Heart left ventricle (tissue), 16 donors: ENCODE results near the gene EMC9. TPM values are rescaled to one million over a fixed set of nuclear protein-coding genes. Genes with fewer than 3 reads are reported as not detected.

Experiments
- ATAC-seq, 4 donors: fragments of 200-7000 bp; cut with Tn5 transposase; one replicate each; pipeline ENCODE4 v1.9.1; 2020 to 2022; ENCODE audit warnings: moderate library complexity in 4 of 4, mild to moderate bottlenecking in 3 of 4, moderate number of reproducible peaks in 1 of 4
- DNase-seq, 5 donors: peaks; one replicate each; pipeline ENCODE4 v3.0.0-alpha.2; 2020
- H3K27ac ChIP-seq, 12 donors: fragments of 200-600 bp; sonication (generic) in 4 of 12; one replicate each; pipeline versions ENCODE4 v1.5.0 to v1.8.0; 2016 to 2022; ENCODE audit warnings: mild to moderate bottlenecking in 2 of 12
- H3K27me3 ChIP-seq, 9 donors: fragments of 200-600 bp; sonication (generic) in 2 of 9; one replicate each; pipeline versions ENCODE4 v1.5.1 to v1.8.0; 2016 to 2022; ENCODE audit warnings: mild to moderate bottlenecking in 3 of 9
- H3K36me3 ChIP-seq, 9 donors: fragments of 200-600 bp; sonication (generic) in 2 of 9; one replicate each; pipeline versions ENCODE4 v1.5.0 to v1.8.0; 2018 to 2022; ENCODE audit warnings: mild to moderate bottlenecking in 2 of 9
- H3K4me1 ChIP-seq, 12 donors: fragments of 200-600 bp; sonication (generic) in 4 of 12; one replicate each; pipeline versions ENCODE4 v1.5.0 to v1.8.0; 2016 to 2022; ENCODE audit warnings: mild to moderate bottlenecking in 3 of 12
- H3K4me3 ChIP-seq, 12 donors: fragments of 200-600 bp; sonication (generic) in 4 of 12; one replicate each; pipeline versions ENCODE4 v1.5.0 to v1.8.0; 2017 to 2022; ENCODE audit warnings: mild to moderate bottlenecking in 9 of 12, moderate library complexity in 4 of 12
- H3K9me3 ChIP-seq, 12 donors: fragments of 200-600 bp; sonication (generic) in 4 of 12; one replicate each; pipeline versions ENCODE4 v1.5.0 to v1.8.0; 2016 to 2022; ENCODE audit warnings: mild to moderate bottlenecking in 1 of 12
- CTCF ChIP-seq, 12 donors: fragments of 200-600 bp; sonication (generic) in 4 of 12; IDR thresholded peaks; one replicate each; pipeline versions ENCODE4 v1.5.0 to v1.8.0; 2018 to 2022; ENCODE audit warnings: antibody characterized with exemption in 12 of 12, mild to moderate bottlenecking in 5 of 12
- POLR2A ChIP-seq, 2 donors: fragments of 450-650 bp; IDR thresholded peaks; one replicate each; pipeline ENCODE4 v1.6.1; 2017; ENCODE audit warnings: antibody characterized with exemption in 2 of 2, mild to moderate bottlenecking in 2 of 2, moderate library complexity in 2 of 2
- WGBS, 4 donors: extraction: QIAGEN DNeasy Blood & Tissue Kit in 2 of 4; methylation state at CpG; one replicate each; pipeline versions ENCODE4 v1.1.5 to v1.1.7; 2013 to 2018; 5-methylcytosine and 5-hydroxymethylcytosine counted together
- intact Hi-C, 10 donors: fragments of 100-400 bp; cut with DNase I; formaldehyde crosslinking; loops; one replicate each; pipeline versions ENCODE4 v1.11.1 to v1.14.2; 2022
- polyA plus RNA-seq, 2 donors: library from polyadenylated mRNA; stranded (reverse); fragments of 200-250 nt; gene quantifications; one replicate each; pipeline ENCODE4 v1.2.3, GENCODE V29; 2013
- total RNA-seq, 9 donors: library from RNA; depleted of rRNA in 2 of 9; stranded (reverse); fragments of >200 nt in 2 of 9; fragmentation: NEBNext Ultra II Directional in 3 of 9; extraction: Animal tissue kit (Norgen Biotek cat#: 25700) in 3 of 9; gene quantifications; one replicate each; pipeline versions ENCODE4 v1.1.0 to v1.2.4, GENCODE V29; 2016 to 2023
- donor health status: ischemic (EF 13 %, LVEDD 7.1; RV severe dilation, severe dysfunction).
- donor health status: healthy with polysubstance abuse.
- donor health status: DM: no; HTN: yes; CAD: no.
- donor health status: DM: no; HTN: no; CAD: no.
- donor health status: ischemic (EF 25% LVEDD 6.9; RV normal size, moderate dysfunction).
- donor health status: ischemic (EF 25% LVEDD 5.7; RV mildly dilated, moderate dysfunction).
- donor health status: healthy.
- donor health status: DM: yes; HTN: yes; CAD: no.
- donor health status: ischemic (EF 35%, LVEDD 5.7; RV mildly dilated, moderate dysfunction).
- donor health status: nonischemic (EF 11% LVEDD 7.7; RV severe dilation, severe dysfunction).
- donor health status: DM: yes; HTN: yes; CAD: no.
- donor health status: PGD.
- donor health status: ischemic (EF 29% LVEDD 5.4; RV normal size, mild dysfunction).
- donor health status: nonischemic (EF 23%, LVEDD 6.1; RV moderate dilation, normal function).

The EMC9 gene
- total and polyA plus RNA-seq, 11 donors, result 9.6 to 30.6 (median 15.2) TPM

DNA sequence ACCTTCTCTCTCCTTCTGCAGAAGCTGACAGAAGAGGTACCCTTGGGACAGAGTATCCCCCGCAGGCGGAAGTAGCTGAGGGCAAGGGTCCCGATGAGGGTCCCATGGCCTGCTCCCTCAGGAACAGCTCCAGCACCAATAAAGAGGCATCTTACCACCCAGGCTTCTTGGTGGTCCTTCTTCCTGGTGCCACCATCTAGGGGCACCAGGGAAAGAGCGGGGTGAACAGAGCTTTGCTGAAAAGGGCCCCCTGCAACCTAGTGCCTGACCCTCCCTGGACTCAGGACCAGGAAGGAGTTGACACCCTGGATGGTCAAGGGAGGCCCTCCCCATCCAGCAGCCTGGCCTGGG lies 19.1 kb upstream of the EMC9 start:
- no peaks in the 10 kb centered on the region for H3K9me3 ChIP-seq
- WGBS, 4 donors, result 83 to 93% (median 88%) methylated on average over 2 to 4 of the region's 4 CpGs
- no peak overlapping the region for H3K4me3 ChIP-seq
- DNase-seq (peak in 2 of 5 donors; percentile 17 to 37), ATAC-seq (peak in 2 of 4 donors; percentile 5 to 7)
- TF ChIP-seq CTCF (IDR thresholded peaks at IDR 0.05), result no peak
- TF ChIP-seq POLR2A (IDR thresholded peaks at IDR 0.05), result no peak
- no peaks in the 10 kb centered on the region for H3K27me3 ChIP-seq
- peak overlapping the region; percentile 82 to 100 (median 95) for H3K27ac ChIP-seq
- intact Hi-C loops, result loop anchor here in 5 of 10 donors (2.0 to 10.0 kb wide), 5 partner anchors 46 to 146 kb away; partner anchors contain the start of genes DCAF11 (in 1 of the 5) and NRL (in 1 of the 5)
- peaks cover 0 to 48% (median 22%) of the 10 kb centered on the region in 12 donors for H3K4me1 ChIP-seq
- H3K36me3 ChIP-seq, result peaks cover 5 to 90% (median 76%) of the 10 kb centered on the region in 9 donors

GRCh38 chr14:24159777-24160498 lies 18.5 kb upstream of the EMC9 start:
- Histone ChIP-seq H3K4me3 (no peak overlapping the region), H3K27me3 (no peaks in the 10 kb centered on the region), H3K27ac (peak overlapping the region in 11 of 12 donors; percentile 82 to 100 (median 96)), H3K9me3 (no peaks in the 10 kb centered on the region), H3K4me1 (peaks cover 0 to 42% (median 22%) of the 10 kb centered on the region in 12 donors), H3K36me3 (peaks cover 7 to 90% (median 76%) of the 10 kb centered on the region in 9 donors)
- intact Hi-C loops, result loop anchor here in 6 of 10 donors (2.0 to 10.0 kb wide), 6 partner anchors 45 to 145 kb away; partner anchors contain the start of genes DCAF11 (in 1 of the 6) and NRL (in 1 of the 6)
- DNase-seq (peak in 2 of 5 donors; percentile 11 to 43), ATAC-seq (peak in 1 of 4 donors; percentile 0)
- WGBS, 4 donors, result 91 to 94% (median 94%) methylated on average over 8 to 11 of the region's 11 CpGs
- TF ChIP-seq CTCF (IDR thresholded peaks at IDR 0.05), result no peak
- TF ChIP-seq POLR2A (IDR thresholded peaks at IDR 0.05), result no peak

DNA sequence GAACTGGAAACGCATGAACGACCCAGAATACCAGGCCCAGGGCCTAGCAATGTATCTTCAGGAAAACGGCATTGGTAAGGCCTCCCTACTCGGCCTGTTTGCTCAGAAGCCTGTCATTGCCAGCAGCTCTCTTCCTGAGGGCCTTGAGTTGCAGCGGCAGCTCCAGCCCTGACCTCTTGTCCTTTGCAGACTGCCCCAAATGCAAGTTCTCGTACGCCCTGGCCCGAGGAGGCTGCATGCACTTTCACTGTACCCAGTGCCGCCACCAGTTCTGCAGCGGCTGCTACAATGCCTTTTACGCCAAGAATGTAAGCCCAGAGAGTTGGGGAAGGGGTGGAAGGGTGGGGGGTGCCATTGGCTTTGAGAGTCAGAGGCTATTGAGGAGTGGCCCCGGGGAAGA lies 15.9 kb upstream of the EMC9 start:
- Histone ChIP-seq H3K27me3 (no peaks in the 10 kb centered on the region), H3K9me3 (no peaks in the 10 kb centered on the region), H3K4me1 (peaks cover 0 to 20% (median 10%) of the 10 kb centered on the region in 12 donors), H3K4me3 (no peak overlapping the region), H3K36me3 (peaks cover 5 to 85% (median 76%) of the 10 kb centered on the region in 9 donors), H3K27ac (no peak overlapping the region)
- WGBS, 4 donors, result 90 to 95% (median 93%) methylated on average over 12 of the region's 12 CpGs
- TF ChIP-seq POLR2A (IDR thresholded peaks at IDR 0.05) (no peak), CTCF (IDR thresholded peaks at IDR 0.05) (no peak)
- DNase-seq (no peak), ATAC-seq (no peak)
- intact Hi-C loops, result loop anchor here in 1 of 10 donors (10.0 kb wide), 1 partner anchor 93 kb away; no protein-coding TSS in a partner anchor

DNA sequence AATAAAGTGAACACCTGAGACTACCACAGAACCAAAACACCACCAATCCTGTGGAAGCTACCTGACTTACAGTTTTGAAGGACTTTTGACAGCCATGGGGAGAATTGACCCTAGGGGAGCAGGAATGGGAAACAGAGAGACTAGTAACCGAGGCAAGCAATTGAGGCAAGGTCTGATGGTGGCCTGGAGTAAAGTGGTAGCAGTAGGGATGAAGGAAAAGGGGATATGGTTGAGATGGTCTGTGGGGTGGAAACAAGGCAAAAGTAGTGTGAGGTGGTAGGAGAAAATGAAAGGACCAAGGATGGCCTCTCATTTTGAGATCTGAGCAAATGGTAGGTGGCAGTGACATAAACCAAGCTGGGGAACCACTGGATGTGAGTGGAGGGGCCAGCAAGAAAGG lies 15.4 kb upstream of the EMC9 start:
- Histone ChIP-seq H3K4me1 (peaks cover 0 to 15% (median 6%) of the 10 kb centered on the region in 12 donors), H3K9me3 (no peaks in the 10 kb centered on the region), H3K27ac (no peak overlapping the region), H3K36me3 (peaks cover 5 to 87% (median 81%) of the 10 kb centered on the region in 9 donors), H3K4me3 (no peak overlapping the region), H3K27me3 (no peaks in the 10 kb centered on the region)
- intact Hi-C loops, result loop anchor here in 1 of 10 donors (10.0 kb wide), 1 partner anchor 92 kb away; no protein-coding TSS in a partner anchor
- TF ChIP-seq POLR2A (IDR thresholded peaks at IDR 0.05) (no peak), CTCF (IDR thresholded peaks at IDR 0.05) (no peak)
- 90 to 95% (median 94%) methylated on average over 1 of the region's 1 CpG for WGBS, 4 donors
- ATAC-seq, result no peak
- no peak for DNase-seq
